ENCODE results near the gene SDK1.

The SDK1 gene

DNA sequence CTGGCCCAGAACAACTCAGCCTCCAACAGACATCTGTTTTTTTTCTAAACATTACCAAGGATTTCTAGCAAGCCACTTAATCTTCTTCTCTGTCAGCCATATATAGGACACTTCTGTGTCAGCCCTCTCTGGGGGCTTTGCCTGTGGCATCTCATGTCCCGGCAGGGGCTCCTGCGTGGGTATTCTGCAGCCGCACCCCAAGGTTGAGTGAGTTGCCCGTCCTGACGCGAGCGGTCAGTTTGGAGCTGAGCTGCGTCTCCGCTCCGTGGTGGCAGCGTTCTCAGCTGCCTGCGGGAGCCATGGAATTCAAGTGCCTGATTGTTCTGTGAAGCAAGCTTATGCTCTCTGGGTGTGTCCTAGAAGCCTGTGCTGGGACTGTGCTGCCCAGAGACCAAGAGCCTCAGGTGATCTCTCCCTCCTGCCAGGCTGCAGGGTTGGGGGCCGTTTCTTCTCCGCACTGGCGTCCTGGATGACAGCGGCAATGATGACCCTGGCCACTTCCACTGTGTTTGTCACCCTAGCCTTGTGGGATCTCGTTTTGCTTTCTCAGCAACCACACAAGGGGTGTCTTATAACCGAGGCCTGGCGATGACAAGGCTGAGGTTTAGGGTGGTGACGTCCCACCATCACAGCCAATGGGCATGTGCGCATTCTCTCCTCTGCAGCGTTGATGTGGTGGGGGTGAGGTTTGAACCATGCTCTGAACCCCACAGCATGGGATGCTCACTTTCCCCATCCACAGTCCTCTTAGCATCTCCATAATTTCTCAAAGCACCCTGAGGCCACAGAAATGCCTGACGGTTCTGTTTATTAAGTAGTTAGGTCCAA is 768.4 kb downstream of the SDK1 start:
- no peak for DNase-seq

DNA sequence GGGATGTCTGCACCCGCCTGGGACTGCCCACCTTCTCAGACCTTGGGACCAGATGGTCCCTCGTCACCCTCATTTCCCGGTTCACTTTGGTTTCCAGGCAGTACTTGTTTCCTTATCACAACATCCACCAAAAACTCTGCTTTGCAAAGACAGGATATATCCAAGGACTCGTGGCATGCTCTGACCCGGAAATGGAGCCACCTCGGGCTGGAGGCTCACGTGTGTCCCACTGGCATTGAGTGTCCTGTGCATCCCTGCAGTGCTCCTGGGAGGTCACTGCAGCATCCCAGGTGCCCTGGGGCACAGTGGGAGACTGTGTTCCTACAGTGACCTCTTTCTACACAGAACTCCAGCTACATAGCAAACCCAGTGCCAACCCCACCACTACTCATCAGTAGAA is 769.2 kb downstream of the SDK1 start:
- DNase-seq: no peak

DNA sequence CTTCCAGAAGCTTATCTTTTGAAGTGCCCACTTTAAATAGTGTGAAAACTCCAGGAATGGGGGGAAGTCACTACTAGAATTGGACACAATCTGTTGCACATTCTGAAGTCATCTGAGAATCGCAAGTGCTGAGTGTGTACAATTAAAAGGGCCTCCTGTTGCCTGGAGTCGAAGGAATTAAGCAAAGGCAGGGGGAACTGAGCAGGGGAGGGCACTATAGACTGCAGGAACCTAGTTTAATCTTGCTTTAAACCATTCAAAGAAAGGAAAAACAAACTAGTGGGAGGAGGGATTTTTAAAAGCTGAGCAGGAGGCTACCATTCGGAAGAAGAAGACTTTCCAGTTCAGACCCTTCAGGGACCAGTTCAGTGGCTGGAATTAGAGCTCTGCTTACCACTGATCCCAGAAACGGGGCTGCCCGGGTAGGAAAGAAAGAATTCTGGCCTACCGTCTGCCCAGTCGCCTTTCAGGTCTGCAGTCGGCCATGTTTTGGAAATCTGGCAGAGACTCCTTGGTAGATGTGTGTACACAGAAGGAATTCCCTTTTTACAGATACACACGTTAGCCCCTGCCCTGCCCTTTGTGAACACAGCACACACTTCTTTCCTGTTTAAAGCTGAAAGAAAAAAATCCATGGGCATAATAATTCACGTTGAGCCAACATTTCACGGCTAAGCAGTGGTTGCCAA is 770.5 kb downstream of the SDK1 start:
- no peak for DNase-seq

DNA sequence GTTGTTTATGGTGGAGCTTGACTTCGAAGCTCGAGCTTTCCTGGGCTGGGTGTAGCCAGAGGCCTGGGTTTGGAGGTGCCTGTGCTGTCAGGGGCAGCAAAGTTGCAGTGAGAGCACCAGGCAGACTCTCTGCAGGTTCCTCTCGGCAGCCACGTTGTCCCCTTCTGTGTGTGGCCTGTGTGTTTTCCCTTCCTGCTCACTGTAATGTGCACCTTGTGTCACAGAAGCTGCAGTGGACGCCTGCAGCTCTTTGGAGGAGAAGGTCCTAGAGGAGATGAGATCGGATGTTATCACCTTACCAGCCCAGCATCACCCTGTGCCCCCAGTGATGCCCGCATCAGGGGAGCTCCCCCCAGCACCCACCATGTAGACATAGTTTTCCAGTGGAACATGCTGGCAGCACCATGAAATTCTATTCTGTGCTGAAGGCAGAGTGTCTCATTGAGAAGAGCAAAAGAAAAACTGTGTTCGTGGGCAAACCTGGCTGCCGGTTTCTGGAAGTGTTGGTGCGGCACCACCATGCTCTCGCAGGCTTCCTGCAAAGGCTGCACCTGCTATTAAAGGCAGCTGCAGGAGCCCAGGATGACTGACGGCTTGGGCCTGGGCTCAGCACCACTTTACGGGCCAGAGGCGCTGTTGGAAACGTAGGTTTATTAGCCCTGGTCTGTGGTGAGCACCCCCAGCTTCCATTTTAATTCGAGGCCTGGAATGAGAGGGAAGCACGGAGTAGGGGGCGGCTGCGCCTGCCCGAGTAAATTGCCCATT is 771.3 kb downstream of the SDK1 start:
- no peak for DNase-seq

DNA sequence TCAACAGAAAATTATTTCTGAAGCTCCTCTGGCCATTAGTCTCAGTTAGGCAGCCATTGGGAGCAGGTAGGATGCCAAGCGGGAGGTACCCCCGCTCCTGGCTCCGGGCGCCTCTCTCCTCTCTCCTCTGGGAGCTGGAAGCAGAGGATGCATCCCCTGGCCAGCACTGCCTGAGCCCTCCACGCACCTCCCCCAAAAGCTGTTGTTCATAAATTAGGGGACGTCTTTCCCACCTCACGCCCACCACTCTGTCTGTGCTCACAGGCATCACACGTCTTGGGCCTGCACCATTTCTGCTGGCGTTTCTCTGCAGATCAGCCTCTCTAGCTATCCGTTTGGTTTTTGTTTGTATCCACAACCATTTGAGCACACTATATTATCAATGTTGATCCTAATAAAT is 772.0 kb downstream of the SDK1 start:
- no peak for DNase-seq

DNA sequence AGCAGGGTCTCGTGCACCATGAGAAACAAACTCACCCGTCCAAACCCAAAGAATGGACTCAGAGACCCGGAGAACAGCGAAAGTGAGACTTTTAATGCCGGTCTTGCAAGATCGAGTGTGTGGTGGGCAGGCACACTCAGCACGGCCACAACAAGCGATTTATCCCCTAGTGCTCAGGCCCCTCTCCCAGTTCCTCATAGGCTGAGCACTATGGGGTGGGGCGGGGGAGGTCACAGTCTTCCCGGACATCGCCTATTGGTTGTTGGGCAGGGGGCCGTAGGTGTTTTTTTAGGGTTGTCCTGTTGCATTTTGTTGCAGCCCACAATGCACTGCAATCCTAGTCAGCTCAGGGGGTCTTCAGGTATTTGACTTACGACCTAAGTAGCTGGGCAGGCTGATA is 772.7 kb downstream of the SDK1 start:
- no peak for DNase-seq

DNA sequence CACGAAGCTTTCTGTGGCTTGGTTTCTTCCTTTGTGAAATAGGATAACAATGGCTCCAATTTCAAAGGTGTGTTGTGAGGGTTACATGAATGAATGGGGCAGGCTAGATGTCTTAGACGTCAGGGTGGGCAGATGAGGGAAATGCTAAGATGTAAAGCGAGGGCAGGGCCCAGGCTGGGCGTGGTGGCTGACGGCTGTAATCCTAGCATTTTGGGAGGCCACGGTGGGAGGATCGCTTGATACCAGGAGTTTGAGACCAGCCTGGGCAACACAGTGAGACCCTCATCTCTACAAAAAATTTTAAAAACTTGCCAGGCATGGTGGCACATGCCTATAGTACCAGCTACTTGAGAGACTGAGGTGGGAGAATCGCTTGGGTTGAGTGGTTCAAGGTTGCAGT is 773.4 kb downstream of the SDK1 start:
- no peak for DNase-seq

DNA sequence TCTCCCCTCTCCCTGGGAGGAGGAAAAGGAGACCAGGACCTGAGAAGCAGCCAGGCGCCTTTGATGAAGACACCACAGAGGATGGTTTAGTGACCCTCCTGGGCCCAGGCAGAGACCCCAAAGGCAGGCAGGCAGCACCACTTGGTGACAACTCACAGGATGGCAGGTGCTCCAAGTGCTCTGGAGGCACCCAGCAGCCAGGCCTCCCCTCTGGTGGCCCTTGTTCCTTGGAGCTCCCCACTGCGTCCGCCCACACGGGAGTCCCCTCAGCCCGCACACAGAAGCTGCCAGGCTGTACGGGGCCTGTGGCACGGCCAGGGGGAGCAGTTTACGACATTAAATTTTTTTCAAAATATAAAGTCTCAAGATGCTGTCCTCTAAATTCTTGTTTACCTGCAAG is 773.9 kb downstream of the SDK1 start:
- no peak for DNase-seq

DNA sequence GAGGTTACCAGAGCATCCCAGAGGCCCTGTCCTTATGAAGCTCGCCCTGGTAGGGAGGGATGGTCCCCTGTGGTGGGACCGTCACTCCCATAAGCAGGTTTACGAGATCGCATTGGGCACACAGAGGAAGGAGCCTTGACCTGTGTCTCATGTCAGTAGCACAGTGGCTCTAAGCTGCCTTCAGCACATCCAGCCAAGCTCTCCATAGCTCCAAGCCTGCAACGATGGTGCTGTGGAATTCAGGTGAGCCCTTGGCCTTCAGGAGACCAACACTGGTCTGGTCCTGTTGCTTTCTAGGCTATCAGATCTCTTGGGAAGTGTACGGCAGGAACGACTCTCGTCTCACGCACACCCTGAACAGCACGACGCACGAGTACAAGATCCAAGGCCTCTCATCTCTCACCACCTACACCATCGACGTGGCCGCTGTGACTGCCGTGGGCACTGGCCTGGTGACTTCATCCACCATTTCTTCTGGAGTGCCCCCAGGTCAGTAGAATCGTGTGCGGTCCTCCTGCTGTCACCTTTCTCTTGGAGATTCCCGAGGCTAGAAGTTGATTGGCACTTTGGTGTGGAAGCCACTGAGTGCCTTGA is 775.7 kb downstream of the SDK1 start:
- no peak for DNase-seq

DNA sequence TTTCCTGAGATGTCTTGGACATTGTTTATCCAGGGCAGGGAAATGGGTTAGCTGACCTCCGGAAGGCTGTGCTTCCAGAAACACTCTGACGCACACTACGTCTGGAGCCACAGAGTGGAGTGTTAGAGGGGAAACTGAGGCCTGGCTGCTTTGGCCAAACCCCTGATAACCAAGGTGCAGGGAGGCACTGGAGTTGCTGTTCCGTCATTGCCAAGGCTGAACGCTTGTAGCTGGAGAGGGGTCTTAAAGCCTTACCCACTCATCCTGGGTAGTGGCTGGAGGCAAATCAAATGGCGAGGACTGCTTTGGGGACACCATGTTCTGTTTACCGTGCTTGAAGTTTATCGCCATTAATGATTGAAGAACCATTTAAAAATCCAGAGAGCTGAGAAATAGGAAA is 776.9 kb downstream of the SDK1 start:
- DNase-seq: no peak

DNA sequence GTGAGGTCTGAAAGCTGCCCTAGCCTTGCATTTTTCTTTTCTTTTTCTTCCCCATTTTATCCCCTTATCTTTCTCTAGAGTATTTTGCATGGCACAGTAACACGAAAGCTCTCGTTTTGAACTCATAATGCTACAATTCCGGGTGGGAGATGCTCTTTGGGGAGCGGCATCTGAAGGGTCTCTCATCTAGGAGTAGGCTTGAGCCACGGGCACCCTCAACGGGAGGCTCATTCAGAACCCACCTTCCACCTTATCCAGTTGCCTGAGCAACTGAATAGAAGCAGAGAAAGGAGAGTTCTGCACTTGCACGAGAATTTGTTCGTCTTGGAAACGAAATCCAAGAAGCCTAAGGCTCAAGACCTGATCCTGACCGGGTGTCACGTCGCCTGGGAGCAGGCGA is 777.5 kb downstream of the SDK1 start:
- no peak for DNase-seq

DNA sequence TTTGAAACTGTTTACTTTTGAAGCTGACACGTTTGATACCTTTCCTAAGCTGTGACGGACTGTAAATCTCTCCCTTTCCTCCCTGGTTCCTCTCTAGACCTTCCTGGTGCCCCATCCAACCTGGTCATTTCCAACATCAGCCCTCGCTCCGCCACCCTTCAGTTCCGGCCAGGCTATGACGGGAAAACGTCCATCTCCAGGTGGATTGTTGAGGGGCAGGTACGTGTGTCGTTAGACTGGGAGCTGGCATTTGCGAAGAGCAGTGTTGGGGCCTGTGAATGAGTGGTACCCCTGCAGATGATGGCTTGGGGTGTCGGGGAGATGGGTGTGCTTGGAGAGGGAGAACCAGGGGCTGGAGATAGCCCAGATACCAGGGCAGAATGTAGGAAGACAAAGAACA is 778.3 kb downstream of the SDK1 start:
- DNase-seq: no peak

DNA sequence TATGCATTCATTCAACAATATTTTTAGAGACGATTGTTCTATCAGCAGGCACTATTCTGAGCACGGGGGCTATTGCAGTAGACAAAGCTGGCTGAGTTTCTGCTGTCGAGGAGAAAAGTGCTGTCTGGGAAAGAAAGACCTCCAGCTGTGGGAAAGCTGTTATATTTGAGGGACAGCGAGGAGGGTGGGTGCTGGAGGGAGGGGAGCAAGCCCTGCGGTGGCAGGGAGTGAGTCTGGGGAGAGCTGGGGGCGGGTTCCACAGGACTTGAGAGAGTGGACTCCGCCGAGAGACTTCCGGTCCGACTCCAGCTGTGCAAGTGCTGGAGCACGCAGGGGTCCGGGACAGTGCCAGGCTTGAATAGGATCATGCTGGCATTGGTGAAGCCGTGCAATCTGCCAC is 778.9 kb downstream of the SDK1 start:
- no peak for DNase-seq

DNA sequence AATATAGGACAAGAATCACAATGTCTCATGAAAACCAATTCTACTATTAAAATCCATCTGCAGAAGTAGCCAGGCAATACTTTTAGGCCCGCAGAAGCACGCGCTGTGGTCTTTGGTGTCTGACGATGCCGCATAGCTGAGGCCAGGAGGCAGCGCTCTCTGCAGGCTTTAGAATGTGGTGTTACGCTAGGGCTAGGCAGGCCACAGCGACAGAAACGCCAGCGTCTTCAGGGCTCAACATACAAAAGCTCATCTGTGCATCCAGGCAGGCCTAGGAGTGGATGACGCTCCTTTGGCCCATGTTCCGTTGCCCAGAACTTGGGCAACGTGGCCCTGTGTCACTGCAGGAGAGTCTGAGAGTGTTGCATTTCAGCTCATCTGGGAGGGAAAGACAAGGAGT is 779.9 kb downstream of the SDK1 start:
- no peak for DNase-seq

DNA sequence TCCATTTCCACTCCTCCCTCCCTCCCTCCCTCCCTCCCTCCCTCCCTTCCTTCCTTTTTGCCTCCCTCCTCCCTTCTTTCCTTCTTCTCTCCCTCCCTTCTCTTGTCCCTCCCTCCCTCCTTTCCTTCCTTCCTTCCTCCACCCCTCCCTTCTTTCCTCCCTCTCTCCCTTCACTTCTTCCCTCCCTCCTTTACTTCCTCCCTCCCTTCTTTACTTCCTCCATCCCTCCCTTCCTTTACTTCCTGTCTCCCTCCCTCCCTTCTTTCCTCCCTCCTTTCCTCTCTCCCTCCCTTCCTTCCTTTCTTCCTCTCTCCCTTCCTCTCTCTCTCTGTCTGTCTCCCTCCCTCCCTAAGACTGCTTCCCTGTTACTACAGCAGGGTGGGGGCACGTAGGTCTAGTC is 782.5 kb downstream of the SDK1 start:
- DNase-seq: no peak

DNA sequence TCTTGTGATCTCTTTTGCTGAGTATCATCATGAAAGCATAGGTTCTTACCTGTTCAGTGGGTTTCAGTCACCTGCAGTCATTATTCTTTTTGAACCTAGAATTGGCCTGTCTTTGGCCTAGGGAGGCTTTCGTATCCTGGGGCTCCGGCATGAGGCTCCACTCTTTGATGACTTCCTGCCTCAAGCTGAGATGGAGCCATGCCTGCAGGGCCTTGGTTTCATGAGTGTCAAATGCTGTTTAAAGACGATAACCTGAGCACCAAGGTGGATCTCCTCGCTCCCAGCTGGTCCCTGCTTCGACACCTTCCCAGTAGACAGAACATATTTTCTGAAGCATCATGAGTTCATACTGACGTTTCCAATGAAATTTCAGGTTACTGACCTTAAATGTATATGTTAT is 783.2 kb downstream of the SDK1 start:
- no peak for DNase-seq

DNA sequence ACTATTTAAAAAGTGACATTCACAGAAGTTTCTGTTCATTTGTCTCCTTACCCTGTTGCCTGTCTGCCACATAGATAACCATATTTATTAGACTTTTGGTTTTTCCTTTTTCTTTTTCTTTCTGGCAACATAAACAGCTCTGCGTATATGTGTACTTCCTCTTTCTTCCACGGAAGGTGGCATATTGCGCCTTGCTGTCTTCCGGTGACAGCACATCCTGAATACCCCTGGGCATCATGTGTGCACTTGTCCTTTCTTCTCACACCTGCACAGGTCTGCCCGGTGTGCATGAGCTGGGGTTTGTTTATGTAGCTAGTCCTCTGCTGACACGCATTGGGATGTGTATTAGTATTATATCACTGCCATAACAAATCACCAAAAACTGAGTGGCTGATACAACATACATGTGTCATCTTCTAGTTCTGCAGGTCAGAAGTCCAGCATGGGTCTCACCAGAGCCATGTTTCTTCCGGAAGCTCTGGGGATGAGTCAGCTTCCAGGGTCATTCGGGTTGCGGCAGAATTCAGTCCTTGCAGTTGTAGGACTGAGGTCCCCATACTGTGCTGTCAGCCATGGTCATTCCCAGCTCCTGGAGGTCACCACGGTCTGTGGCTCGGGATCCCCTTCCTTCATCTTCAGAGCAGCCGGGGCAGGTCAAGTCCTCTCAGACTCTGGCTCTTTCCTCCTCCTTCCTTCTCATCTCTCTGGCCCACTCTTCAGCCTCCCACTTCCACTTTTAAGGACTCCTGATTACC is 785.1 kb downstream of the SDK1 start:
- DNase-seq: no peak

DNA sequence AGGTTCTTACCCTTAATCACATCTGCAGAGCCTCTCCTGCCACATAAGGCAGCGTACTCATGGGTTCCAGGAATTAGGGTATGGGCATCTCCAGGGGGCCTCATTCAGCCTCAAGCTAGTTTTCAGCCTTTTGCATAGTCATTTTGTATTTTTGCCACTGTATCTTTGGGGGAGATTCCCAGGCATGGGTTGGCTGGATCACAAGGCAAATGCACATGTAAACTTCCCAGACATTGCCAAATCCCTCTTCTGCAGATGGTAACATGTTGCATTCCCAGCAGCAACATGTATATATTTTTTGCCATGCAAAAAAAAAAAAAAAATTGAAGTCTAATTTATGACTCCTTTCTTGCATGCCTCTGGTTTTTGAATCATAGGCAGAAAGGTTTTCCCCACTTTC is 785.7 kb downstream of the SDK1 start:
- no peak for DNase-seq

DNA sequence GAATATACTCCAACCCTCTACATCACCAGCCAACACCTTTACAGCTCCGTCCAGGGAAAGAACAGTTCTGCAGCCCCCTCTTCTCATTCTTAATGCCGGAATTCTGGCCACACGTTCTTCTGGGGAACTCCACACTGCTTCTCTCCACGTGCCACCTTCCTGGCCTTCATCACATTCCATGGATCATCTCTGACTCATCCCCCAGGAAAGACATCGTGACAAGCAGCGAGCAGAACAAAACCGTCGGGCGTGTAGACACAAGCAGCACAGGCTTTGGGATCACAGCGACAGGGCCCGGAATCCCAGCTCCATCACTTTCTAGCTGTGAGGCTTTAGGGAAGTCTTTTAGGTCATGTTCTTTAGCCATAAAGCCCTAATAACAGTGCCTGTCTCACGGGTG is 790.7 kb downstream of the SDK1 start:
- no peak for DNase-seq

DNA sequence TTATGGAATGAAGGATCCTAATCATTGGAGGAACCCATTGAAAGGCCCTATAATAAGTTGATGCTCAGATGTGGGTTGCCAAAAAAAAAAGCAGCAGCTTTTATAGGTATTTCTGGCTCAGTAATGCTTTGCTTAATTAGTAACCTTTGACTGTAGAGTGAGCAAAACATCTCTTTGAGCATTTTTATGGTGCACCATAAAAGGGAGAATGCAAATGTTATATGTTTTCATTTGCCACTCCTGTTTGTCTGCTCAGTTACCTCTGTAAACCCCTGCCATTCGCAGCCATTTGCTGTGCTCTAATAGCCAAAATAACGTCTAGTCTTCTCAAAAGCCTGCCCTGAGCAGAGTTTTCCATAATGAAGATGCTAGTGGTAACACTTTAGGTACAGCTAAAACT is 792.0 kb downstream of the SDK1 start:
- no peak for DNase-seq

DNA sequence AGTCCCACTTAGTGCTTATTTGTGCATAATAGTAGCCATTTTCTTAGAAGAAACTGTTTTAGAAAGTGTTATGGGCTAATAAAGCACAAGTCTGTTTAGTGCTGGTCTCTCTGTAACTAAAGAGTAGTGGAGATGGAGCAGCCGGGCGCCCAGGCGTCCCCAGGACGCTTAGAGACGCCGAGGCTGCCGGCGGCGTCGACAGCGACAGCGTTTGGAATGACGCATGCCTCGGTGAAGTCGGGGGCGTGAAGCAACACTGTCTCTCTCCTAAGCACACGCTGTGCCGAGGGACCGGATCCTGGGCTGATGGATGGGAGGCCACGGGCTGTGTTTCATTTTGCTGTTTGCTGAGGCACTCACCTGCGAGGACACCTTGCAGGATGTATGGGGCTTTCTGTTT is 792.4 kb downstream of the SDK1 start:
- no peak for DNase-seq
